LNCaP clone FGC (cell line): ENCODE measurements around the gene SAMD14.

Experiments used
- DNase-seq: peaks from one replicate; pipeline ENCODE4 v3.0.0-alpha.2; 2011; ENCODE audit warnings: low read depth
- H3K4me3 ChIP-seq: 2 replicates; pipeline ENCODE4 v1.5.1; 2011; ENCODE audit warnings: mild to moderate bottlenecking, low read depth, low read length, control low read depth
- CTCF ChIP-seq: IDR thresholded peaks from 2 replicates; pipeline ENCODE4 v1.5.1; 2012; ENCODE audit warnings: mild to moderate bottlenecking; ENCODE audit not compliant: control insufficient read depth, insufficient read depth; ENCODE audit errors: extremely low read depth

Gene SAMD14

GRCh38 chr17:50098583-50098982 lies 31.4 kb downstream of the SAMD14 start:
- TF ChIP-seq CTCF: no peak
- no peak for DNase-seq

GRCh38 chr17:50097926-50098325 lies 32.0 kb downstream of the SAMD14 start:
- no peak for TF ChIP-seq CTCF
- no peak overlapping the region for H3K4me3 ChIP-seq
- no peak for DNase-seq

More at GRCh38 chr17:50098583-50098982, 31.4 kb downstream of the SAMD14 start:
- no peak overlapping the region for H3K4me3 ChIP-seq

- no peak for DNase-seq
- no peak for TF ChIP-seq CTCF
- no peak overlapping the region for H3K4me3 ChIP-seq
These were observed 32.5 kb downstream of the SAMD14 start for GRCh38 chr17:50097455-50097854.

GRCh38 chr17:50096758-50097157 lies 33.2 kb downstream of the SAMD14 start:
- TF ChIP-seq CTCF: no peak
- H3K4me3 ChIP-seq: no peak overlapping the region
- no peak for DNase-seq

- DNase-seq: no peak
- no peak for TF ChIP-seq CTCF
- peak overlapping the region; percentile 93 for H3K4me3 ChIP-seq
These were observed 33.9 kb downstream of the SAMD14 start for GRCh38 chr17:50096092-50096491.

GRCh38 chr17:50095626-50096037 lies 34.3 kb downstream of the SAMD14 start:
- H3K4me3 ChIP-seq: peak overlapping the region; percentile 93
- no peak for TF ChIP-seq CTCF
- DNase-seq: no peak
